Upper lobe of right lung (tissue), 1 donor: ENCODE data around the gene CAMK2G. TPM values are rescaled to one million over a fixed set of nuclear protein-coding genes. Genes with fewer than 3 reads are reported as not detected.

Experiments used
- ATAC-seq: fragments of 200-7000 bp; cut with Tn5 transposase; one replicate; pipeline ENCODE4 v1.9.1; 2020; ENCODE audit warnings: mild to moderate bottlenecking, moderate library complexity
- DNase-seq: peaks from one replicate; pipeline ENCODE4 v3.0.0-alpha.2; 2020
- H3K27ac ChIP-seq: fragments of 200-600 bp; one replicate; pipeline ENCODE4 v1.8.0; 2022
- H3K27me3 ChIP-seq: fragments of 200-600 bp; one replicate; pipeline ENCODE4 v1.8.0; 2022; ENCODE audit warnings: mild to moderate bottlenecking
- H3K36me3 ChIP-seq: fragments of 200-600 bp; one replicate; pipeline ENCODE4 v1.8.0; 2022
- H3K4me1 ChIP-seq: fragments of 200-600 bp; one replicate; pipeline ENCODE4 v1.8.0; 2022
- H3K4me3 ChIP-seq: fragments of 200-600 bp; one replicate; pipeline ENCODE4 v1.8.0; 2022; ENCODE audit warnings: mild to moderate bottlenecking
- H3K9me3 ChIP-seq: fragments of 200-600 bp; one replicate; pipeline ENCODE4 v1.8.0; 2022
- CTCF ChIP-seq: fragments of 200-600 bp; IDR thresholded peaks from one replicate; pipeline ENCODE4 v1.8.0; 2022; ENCODE audit warnings: antibody characterized with exemption
- intact Hi-C: fragments of 100-400 bp; cut with DNase I; formaldehyde crosslinking; loops from one replicate; pipeline ENCODE4 v1.11.0; 2022
- total RNA-seq: library from RNA; stranded (reverse); fragmentation: NEBNext Ultra II Directional; extraction: Animal tissue kit (Norgen Biotek cat#: 25700); gene quantifications from one replicate; pipeline ENCODE4 v1.2.1, GENCODE V29; 2021
- donor health status: DM: no; HTN: yes; CAD: no; lungs with severe emphysema.

CAMK2G gene
- total RNA-seq, 1 donor from 2014 or later: 36.2 TPM

GRCh38 chr10:73786512-73786885 lies 87.9 kb downstream of the CAMK2G start:
- Histone ChIP-seq H3K27ac (peak overlapping the region; percentile 85), H3K27me3 (no peaks in the 10 kb centered on the region), H3K4me3 (peak overlapping the region; percentile 86), H3K9me3 (no peaks in the 10 kb centered on the region), H3K4me1 (peaks cover 33% of the 10 kb centered on the region), H3K36me3 (peaks cover 27% of the 10 kb centered on the region)
- no peak for DNase-seq
- intact Hi-C loops: no loop called here
- TF ChIP-seq CTCF: no peak
- ATAC-seq: no peak

- peak; percentile 81 for DNase-seq
- intact Hi-C loops: no loop called here
- peak overlapping the region; percentile 86 for H3K4me3 ChIP-seq
- peak; percentile 52 for ATAC-seq
- peaks cover 21% of the 10 kb centered on the region for H3K36me3 ChIP-seq
- no peaks in the 10 kb centered on the region for H3K27me3 ChIP-seq
- no peaks in the 10 kb centered on the region for H3K9me3 ChIP-seq
- peak overlapping the region; percentile 85 for H3K27ac ChIP-seq
- H3K4me1 ChIP-seq: peaks cover 37% of the 10 kb centered on the region
- TF ChIP-seq CTCF: no peak
Measured at GRCh38 chr10:73785721-73786511, 88.4 kb downstream of the CAMK2G start.

GRCh38 chr10:73785211-73785720 lies 89.1 kb downstream of the CAMK2G start, which contains the start of gene ZSWIM8:
Gene ZSWIM8, plus strand, starts transcription at chr10:73785606. Its CDS starts 273 bp downstream, at chr10:73785879.
- peaks cover 14% of the 10 kb centered on the region for H3K36me3 ChIP-seq
- peak; percentile 93 for DNase-seq
- peak; percentile 89 for ATAC-seq
- H3K4me3 ChIP-seq: peak within 1 kb of the TSS; percentile 86
- intact Hi-C loops: no loop called here
- no peaks in the 10 kb centered on the region for H3K27me3 ChIP-seq
- TF ChIP-seq CTCF: no peak
- peak within 1 kb of the TSS; percentile 85 for H3K27ac ChIP-seq
- H3K4me1 ChIP-seq: peaks cover 43% of the 10 kb centered on the region
- H3K9me3 ChIP-seq: no peaks in the 10 kb centered on the region

GRCh38 chr10:73782749-73783085 lies 91.6 kb downstream of the CAMK2G start:
- Histone ChIP-seq H3K4me1 (peaks cover 44% of the 10 kb centered on the region), H3K36me3 (peaks cover 17% of the 10 kb centered on the region), H3K9me3 (no peaks in the 10 kb centered on the region), H3K27me3 (no peaks in the 10 kb centered on the region), H3K4me3 (peak overlapping the region; percentile 91), H3K27ac (peak overlapping the region; percentile 91)
- no peak for TF ChIP-seq CTCF
- ATAC-seq (no peak), DNase-seq (no peak)
- intact Hi-C loops: no loop called here

- intact Hi-C loops: no loop called here
- peak; percentile 88 for ATAC-seq
- peaks cover 21% of the 10 kb centered on the region for H3K36me3 ChIP-seq
- H3K27me3 ChIP-seq: no peaks in the 10 kb centered on the region
- peak within 1 kb of the TSS; percentile 91 for H3K4me3 ChIP-seq
- peaks cover 38% of the 10 kb centered on the region for H3K4me1 ChIP-seq
- H3K27ac ChIP-seq: peak within 1 kb of the TSS; percentile 91
- no peak for TF ChIP-seq CTCF
- no peaks in the 10 kb centered on the region for H3K9me3 ChIP-seq
- DNase-seq: peak; percentile 96
Measured at GRCh38 chr10:73781879-73782748, 92.2 kb downstream of the CAMK2G start, which contains the start of gene CHCHD1. Gene CHCHD1, plus strand, starts transcription at chr10:73782048. Its CDS starts 28 bp downstream, at chr10:73782076.
